ENCODE measurements around the gene MGA.

Gene MGA

DNA sequence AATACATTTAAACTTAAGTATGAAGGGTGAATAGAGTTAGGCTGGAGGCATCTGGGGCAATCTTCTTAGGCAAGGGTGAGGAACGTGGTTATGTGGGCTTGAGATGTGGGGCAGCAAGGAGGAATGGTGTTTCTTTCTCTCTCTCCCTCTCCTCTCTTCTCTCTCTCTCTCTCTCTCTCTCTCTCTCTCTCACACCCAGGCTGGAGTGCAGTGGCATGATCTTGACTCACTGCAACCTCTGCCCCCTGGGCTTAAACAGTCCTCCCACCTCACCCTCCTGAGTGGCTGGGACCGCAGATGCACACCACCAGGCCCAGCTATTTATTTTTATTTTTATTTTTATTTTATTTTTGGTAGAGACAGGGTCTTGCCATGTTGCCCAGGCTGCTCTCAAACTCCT is 4.0 kb upstream of the MGA start:
- no peak for DNase-seq (ENCODE audit: low read depth)
- H3K4me3 ChIP-seq (ENCODE audit: low read length), result no peak overlapping the region
- TF ChIP-seq, protein P1, sequence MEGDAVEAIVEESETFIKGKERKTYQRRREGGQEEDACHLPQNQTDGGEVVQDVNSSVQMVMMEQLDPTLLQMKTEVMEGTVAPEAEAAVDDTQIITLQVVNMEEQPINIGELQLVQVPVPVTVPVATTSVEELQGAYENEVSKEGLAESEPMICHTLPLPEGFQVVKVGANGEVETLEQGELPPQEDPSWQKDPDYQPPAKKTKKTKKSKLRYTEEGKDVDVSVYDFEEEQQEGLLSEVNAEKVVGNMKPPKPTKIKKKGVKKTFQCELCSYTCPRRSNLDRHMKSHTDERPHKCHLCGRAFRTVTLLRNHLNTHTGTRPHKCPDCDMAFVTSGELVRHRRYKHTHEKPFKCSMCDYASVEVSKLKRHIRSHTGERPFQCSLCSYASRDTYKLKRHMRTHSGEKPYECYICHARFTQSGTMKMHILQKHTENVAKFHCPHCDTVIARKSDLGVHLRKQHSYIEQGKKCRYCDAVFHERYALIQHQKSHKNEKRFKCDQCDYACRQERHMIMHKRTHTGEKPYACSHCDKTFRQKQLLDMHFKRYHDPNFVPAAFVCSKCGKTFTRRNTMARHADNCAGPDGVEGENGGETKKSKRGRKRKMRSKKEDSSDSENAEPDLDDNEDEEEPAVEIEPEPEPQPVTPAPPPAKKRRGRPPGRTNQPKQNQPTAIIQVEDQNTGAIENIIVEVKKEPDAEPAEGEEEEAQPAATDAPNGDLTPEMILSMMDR (IDR thresholded peaks at IDR 0.05; ENCODE audit: insufficient read depth, low read depth, low read length, missing control alignments), result no peak

GRCh38 chr15:41658689-41659088 is 1.5 kb upstream of the MGA start:
- H3K4me3 ChIP-seq (ENCODE audit: low read length), result no peak overlapping the region

DNA sequence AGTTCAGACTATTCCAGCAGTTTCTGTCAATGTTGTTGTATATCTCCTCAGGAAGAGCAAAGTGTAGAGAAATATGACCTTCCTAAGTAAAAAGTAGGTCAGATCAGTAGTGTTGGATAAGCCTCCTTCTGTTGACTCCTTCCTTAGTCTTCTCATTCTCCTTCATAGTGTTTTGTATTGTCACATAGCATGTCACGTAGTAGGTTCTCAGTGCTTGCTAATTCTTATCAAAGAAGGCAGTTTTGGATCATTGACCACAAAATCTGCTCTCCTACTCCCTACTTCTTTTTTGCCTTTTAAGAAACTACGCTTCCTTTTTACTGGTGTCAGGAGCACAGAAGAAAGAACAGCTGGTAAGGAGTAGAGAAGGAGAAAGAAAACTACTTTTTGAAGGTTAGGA is 1.0 kb upstream of the MGA start:
- TF ChIP-seq, protein P1 (IDR thresholded peaks at IDR 0.05; ENCODE audit: insufficient read depth, low read depth, low read length, missing control alignments), result no peak
- H3K4me3 ChIP-seq (ENCODE audit: low read length), result no peak overlapping the region
- DNase-seq (ENCODE audit: low read depth), result no peak

More at GRCh38 chr15:41658689-41659088, 1.5 kb upstream of the MGA start:
- DNase-seq (ENCODE audit: low read depth), result no peak
- TF ChIP-seq, protein P1 (IDR thresholded peaks at IDR 0.05; ENCODE audit: insufficient read depth, low read depth, low read length, missing control alignments), result no peak

- TF ChIP-seq, protein P1 (IDR thresholded peaks at IDR 0.05; ENCODE audit: insufficient read depth, low read depth, low read length, missing control alignments), result no peak
Measured at GRCh38 chr15:41659855-41660234, 360 bp upstream of the MGA start.

DNA sequence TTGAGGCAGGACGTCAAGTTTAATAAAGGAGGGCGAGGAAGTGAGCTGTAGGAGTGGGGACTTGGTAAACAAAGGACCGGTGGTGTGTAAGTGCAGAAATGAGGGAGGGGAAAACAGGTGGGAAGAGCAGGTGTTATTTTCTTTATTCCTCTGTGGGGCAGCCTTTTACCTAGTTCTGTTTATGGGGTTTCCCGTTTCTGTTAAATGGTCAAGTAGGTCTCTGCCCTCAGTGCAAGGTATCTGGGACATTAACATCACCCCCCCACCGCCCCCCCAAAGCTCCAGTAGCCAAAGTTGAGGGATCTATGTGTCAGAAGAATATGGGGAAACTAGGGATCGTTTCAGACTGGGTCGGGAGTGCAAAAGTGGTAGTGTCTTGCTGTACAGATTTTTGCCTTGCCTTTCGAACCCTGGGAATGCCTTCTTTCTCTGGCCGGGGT is 893 bp downstream of the MGA start:
- H3K4me3 ChIP-seq (ENCODE audit: low read length), result peak overlapping the region; percentile 67
- TF ChIP-seq, protein P1 (IDR thresholded peaks at IDR 0.05; ENCODE audit: insufficient read depth, low read depth, low read length, missing control alignments), result no peak
- no peak for DNase-seq (ENCODE audit: low read depth)

More at GRCh38 chr15:41659855-41660234, 360 bp upstream of the MGA start:
- H3K4me3 ChIP-seq (ENCODE audit: low read length), result peak overlapping the region; percentile 67
- DNase-seq (ENCODE audit: low read depth), result no peak

GRCh38 chr15:41661518-41662225 is 1.5 kb downstream of the MGA start:
- DNase-seq (ENCODE audit: low read depth), result peak; percentile 61
- TF ChIP-seq, protein P1 (IDR thresholded peaks at IDR 0.05; ENCODE audit: insufficient read depth, low read depth, low read length, missing control alignments), result no peak
- H3K4me3 ChIP-seq (ENCODE audit: low read length), result peak overlapping the region; percentile 67

Measured in epithelial cell of esophagus (primary cell).